ENCODE measurements around the gene AZU1.
A peak's percentile ranks its signal among the peaks of the same experiment; 100 is the strongest.

The AZU1 gene

DNA sequence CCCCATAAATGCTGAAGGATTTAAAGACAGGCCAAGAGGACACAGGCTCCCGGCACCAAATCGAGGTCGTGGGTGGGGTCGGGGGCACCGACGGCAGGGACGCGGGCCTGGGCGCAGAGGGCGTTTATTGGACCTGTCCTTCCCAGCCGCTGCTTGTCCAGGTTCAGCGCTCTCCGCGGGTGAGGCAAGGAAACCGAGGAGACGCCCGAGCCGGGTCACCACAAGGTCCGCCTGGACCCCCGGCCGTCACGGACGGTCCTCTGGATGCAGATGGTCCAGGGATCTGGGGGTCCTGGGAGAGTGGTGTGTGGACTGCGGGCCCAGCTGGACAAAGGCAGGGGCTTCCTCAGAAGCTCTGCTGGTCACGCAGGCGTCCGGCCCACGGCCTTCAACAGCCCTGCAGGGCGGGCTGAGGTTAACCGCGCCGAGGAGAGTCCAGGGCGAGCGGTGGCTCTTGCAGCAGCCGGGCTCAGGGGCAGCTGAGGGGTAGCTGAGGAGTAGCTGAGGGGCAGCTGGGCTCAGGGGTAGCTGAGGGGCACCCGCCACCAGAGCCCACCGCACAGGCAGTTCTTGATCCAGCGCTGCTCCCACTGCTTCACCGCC is 40.3 kb downstream of the AZU1 start:
- Histone ChIP-seq H3K27me3 (ENCODE audit: control insufficient read depth in 1 of 2, insufficient read depth in 2 of 2, low read length in 2 of 2) (no peaks in the 10 kb centered on the region), H3K4me1 (ENCODE audit: control insufficient read depth in 1 of 2, insufficient read depth in 2 of 2, low read length in 2 of 2) (peaks cover 0 to 10% of the 10 kb centered on the region in 2 donors), H3K9ac (ENCODE audit: low read depth in 1 of 2, low read length in 2 of 2) (no peak overlapping the region), H3K9me3 (ENCODE audit: control insufficient read depth in 1 of 2, low read length in 2 of 2) (no peaks in the 10 kb centered on the region), H3K4me3 (ENCODE audit: low read depth in 1 of 2, low read length in 2 of 2) (no peak overlapping the region), H3K27ac (ENCODE audit: low read depth, low read length) (no peak overlapping the region), H3K36me3 (ENCODE audit: control insufficient read depth in 1 of 2, insufficient read depth in 2 of 2, low read length in 2 of 2) (peaks cover 19 to 30% of the 10 kb centered on the region in 2 donors)

- H3K36me3 ChIP-seq (ENCODE audit: control insufficient read depth in 1 of 2, insufficient read depth in 2 of 2, low read length in 2 of 2), result peaks cover 19 to 30% of the 10 kb centered on the region in 2 donors
- H3K4me3 ChIP-seq (ENCODE audit: low read depth in 1 of 2, low read length in 2 of 2), result no peak overlapping the region
- no peaks in the 10 kb centered on the region for H3K9me3 ChIP-seq (ENCODE audit: control insufficient read depth in 1 of 2, low read length in 2 of 2)
- peaks cover 0 to 8% of the 10 kb centered on the region in 2 donors for H3K4me1 ChIP-seq (ENCODE audit: control insufficient read depth in 1 of 2, insufficient read depth in 2 of 2, low read length in 2 of 2)
- H3K27me3 ChIP-seq (ENCODE audit: control insufficient read depth in 1 of 2, insufficient read depth in 2 of 2, low read length in 2 of 2), result no peaks in the 10 kb centered on the region
- H3K9ac ChIP-seq (ENCODE audit: low read depth in 1 of 2, low read length in 2 of 2), result no peak overlapping the region
- peak overlapping the region; percentile 70 for H3K27ac ChIP-seq (ENCODE audit: low read depth, low read length)
These were observed 41.0 kb downstream of the AZU1 start for GRCh38 chr19:868458-869244.

- Histone ChIP-seq H3K4me1 (ENCODE audit: control insufficient read depth in 1 of 2, insufficient read depth in 2 of 2, low read length in 2 of 2) (peaks cover 0 to 4% of the 10 kb centered on the region in 2 donors), H3K9me3 (ENCODE audit: control insufficient read depth in 1 of 2, low read length in 2 of 2) (no peaks in the 10 kb centered on the region), H3K36me3 (ENCODE audit: control insufficient read depth in 1 of 2, insufficient read depth in 2 of 2, low read length in 2 of 2) (peaks cover 19 to 33% of the 10 kb centered on the region in 2 donors), H3K9ac (ENCODE audit: low read depth in 1 of 2, low read length in 2 of 2) (no peak overlapping the region), H3K4me3 (ENCODE audit: low read depth in 1 of 2, low read length in 2 of 2) (no peak overlapping the region), H3K27me3 (ENCODE audit: control insufficient read depth in 1 of 2, insufficient read depth in 2 of 2, low read length in 2 of 2) (no peaks in the 10 kb centered on the region), H3K27ac (ENCODE audit: low read depth, low read length) (peak overlapping the region; percentile 70)
These were observed 41.9 kb downstream of the AZU1 start for GRCh38 chr19:869245-870177.

DNA sequence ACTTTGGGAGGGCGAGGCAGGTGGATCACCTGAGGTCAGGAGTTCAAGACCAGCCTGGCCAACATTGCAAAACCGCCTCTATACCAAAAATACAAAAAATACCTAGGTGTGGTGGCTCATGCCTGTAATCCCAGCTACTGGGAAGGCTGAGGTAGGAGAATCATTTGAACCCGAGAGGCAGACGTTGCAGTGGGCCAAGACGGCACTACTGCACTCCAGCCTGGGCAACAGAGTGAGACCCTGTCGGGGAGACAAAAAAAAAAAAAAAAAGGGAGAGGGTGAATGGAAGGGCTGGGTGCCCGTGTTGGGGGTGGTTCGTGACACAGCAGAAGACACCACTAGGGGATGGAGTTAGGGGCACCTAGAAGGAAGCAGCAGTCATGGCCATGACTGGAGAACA is 42.7 kb downstream of the AZU1 start:
- peaks cover 19 to 36% of the 10 kb centered on the region in 2 donors for H3K36me3 ChIP-seq (ENCODE audit: control insufficient read depth in 1 of 2, insufficient read depth in 2 of 2, low read length in 2 of 2)
- no peak overlapping the region for H3K4me3 ChIP-seq (ENCODE audit: low read depth in 1 of 2, low read length in 2 of 2)
- no peak overlapping the region for H3K9ac ChIP-seq (ENCODE audit: low read depth in 1 of 2, low read length in 2 of 2)
- H3K9me3 ChIP-seq (ENCODE audit: control insufficient read depth in 1 of 2, low read length in 2 of 2), result no peaks in the 10 kb centered on the region
- peaks cover 0 to 4% of the 10 kb centered on the region in 2 donors for H3K4me1 ChIP-seq (ENCODE audit: control insufficient read depth in 1 of 2, insufficient read depth in 2 of 2, low read length in 2 of 2)
- no peaks in the 10 kb centered on the region for H3K27me3 ChIP-seq (ENCODE audit: control insufficient read depth in 1 of 2, insufficient read depth in 2 of 2, low read length in 2 of 2)
- no peak overlapping the region for H3K27ac ChIP-seq (ENCODE audit: low read depth, low read length)

DNA sequence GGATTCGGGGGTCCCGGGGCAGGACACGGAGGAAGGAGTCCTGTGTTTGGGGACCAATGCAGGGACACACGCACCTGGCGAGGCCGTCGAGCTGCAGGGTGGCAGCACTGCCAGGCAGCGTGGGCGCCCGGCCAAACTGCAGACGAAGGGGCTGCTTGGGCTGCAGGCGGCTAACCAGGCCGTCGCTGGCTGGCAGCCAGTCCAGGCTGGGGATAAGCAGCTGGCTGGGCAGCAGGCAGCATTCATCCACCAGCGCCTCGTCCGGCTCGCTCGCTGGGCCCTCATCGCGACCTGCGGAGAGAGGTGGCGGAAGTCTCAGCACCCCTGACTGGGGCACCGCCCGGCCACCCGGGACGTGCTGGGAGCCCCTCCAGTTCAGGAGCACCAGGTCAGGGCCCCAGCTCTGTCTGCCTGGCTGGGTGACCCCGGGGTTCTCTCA is 43.3 kb downstream of the AZU1 start:
- peaks cover 19 to 42% of the 10 kb centered on the region in 2 donors for H3K36me3 ChIP-seq (ENCODE audit: control insufficient read depth in 1 of 2, insufficient read depth in 2 of 2, low read length in 2 of 2)

DNA sequence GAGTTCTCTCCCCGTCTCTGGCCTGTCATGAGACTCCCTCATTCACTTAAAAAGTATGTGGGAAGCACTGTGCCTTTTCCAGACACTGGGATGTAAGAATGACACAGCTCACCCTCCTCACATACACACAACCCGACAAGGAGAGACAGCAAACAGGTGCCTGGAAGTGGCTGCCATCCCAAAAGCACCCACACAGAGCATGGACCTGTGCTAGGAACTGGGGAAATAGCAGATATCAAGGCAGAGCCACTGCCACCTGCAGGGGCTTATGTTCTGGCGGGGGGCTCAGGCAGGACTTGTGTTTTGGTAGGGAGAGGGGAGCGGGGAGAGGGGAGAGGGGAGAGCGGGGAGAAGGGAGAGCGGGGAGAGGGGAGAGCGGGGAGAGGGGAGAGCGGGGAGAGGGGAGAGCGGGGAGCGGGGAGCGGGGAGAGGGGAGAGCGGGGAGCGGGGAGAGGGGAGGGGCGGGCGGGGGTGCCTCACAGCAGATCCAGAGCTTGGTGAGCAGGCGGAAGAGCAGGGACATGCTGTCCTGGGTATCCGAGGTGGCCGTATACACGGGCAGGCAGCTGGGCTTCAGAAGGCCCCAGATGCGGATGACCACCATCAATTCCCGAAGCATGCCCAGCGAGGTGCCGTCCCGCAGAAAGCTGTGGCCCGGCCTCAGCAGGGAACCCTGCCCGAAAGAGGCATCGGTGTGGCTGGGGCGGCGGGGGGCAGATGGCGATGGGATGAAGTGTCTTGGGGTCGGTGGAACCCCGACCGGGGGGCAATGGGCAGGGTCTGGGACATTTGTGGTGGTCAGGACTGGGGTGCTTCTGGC is 44.0 kb downstream of the AZU1 start:
- Histone ChIP-seq H3K27ac (ENCODE audit: low read depth, low read length) (peak overlapping the region; percentile 14), H3K4me3 (ENCODE audit: low read depth in 1 of 2, low read length in 2 of 2) (no peak overlapping the region), H3K9me3 (ENCODE audit: control insufficient read depth in 1 of 2, low read length in 2 of 2) (no peaks in the 10 kb centered on the region), H3K27me3 (ENCODE audit: control insufficient read depth in 1 of 2, insufficient read depth in 2 of 2, low read length in 2 of 2) (no peaks in the 10 kb centered on the region), H3K9ac (ENCODE audit: low read depth in 1 of 2, low read length in 2 of 2) (no peak overlapping the region), H3K4me1 (ENCODE audit: control insufficient read depth in 1 of 2, insufficient read depth in 2 of 2, low read length in 2 of 2) (peaks cover 0 to 4% of the 10 kb centered on the region in 2 donors), H3K36me3 (ENCODE audit: control insufficient read depth in 1 of 2, insufficient read depth in 2 of 2, low read length in 2 of 2) (peaks cover 19 to 45% of the 10 kb centered on the region in 2 donors)

More for the DNA sequence above, 43.3 kb downstream of the AZU1 start:
- Histone ChIP-seq H3K4me3 (ENCODE audit: low read depth in 1 of 2, low read length in 2 of 2) (no peak overlapping the region), H3K9me3 (ENCODE audit: control insufficient read depth in 1 of 2, low read length in 2 of 2) (no peaks in the 10 kb centered on the region), H3K9ac (ENCODE audit: low read depth in 1 of 2, low read length in 2 of 2) (no peak overlapping the region), H3K4me1 (ENCODE audit: control insufficient read depth in 1 of 2, insufficient read depth in 2 of 2, low read length in 2 of 2) (peaks cover 0 to 4% of the 10 kb centered on the region in 2 donors), H3K27me3 (ENCODE audit: control insufficient read depth in 1 of 2, insufficient read depth in 2 of 2, low read length in 2 of 2) (no peaks in the 10 kb centered on the region), H3K27ac (ENCODE audit: low read depth, low read length) (no peak overlapping the region)

GRCh38 chr19:872266-872951 is 44.8 kb downstream of the AZU1 start:
- Histone ChIP-seq H3K4me1 (ENCODE audit: control insufficient read depth in 1 of 2, insufficient read depth in 2 of 2, low read length in 2 of 2) (peaks cover 0 to 4% of the 10 kb centered on the region in 2 donors), H3K9me3 (ENCODE audit: control insufficient read depth in 1 of 2, low read length in 2 of 2) (no peaks in the 10 kb centered on the region), H3K36me3 (ENCODE audit: control insufficient read depth in 1 of 2, insufficient read depth in 2 of 2, low read length in 2 of 2) (peaks cover 19 to 50% of the 10 kb centered on the region in 2 donors), H3K27me3 (ENCODE audit: control insufficient read depth in 1 of 2, insufficient read depth in 2 of 2, low read length in 2 of 2) (no peaks in the 10 kb centered on the region), H3K4me3 (ENCODE audit: low read depth in 1 of 2, low read length in 2 of 2) (no peak overlapping the region), H3K27ac (ENCODE audit: low read depth, low read length) (peak overlapping the region; percentile 56), H3K9ac (ENCODE audit: low read depth in 1 of 2, low read length in 2 of 2) (no peak overlapping the region)

DNA sequence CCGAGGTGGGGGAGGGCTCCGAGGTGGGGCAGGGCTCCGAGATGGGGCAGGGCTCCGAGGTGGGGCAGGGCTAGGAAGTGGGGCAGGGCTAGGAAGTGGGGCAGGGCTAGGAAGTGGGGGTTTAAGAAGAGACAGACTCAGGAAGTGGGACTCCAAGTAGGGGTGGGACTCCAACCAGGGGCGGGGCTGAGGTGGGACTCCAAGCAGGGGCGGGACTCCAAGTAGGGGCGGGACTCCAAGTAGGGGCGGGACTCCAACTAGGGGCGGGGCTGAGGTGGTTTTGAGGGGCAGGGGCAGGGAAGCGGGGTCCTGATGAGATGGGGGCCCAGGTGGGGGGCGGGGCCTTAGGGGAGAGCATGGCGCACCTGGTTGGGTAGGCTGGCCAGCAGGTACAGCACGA is 45.4 kb downstream of the AZU1 start:
- Histone ChIP-seq H3K9ac (ENCODE audit: low read depth in 1 of 2, low read length in 2 of 2) (no peak overlapping the region), H3K27me3 (ENCODE audit: control insufficient read depth in 1 of 2, insufficient read depth in 2 of 2, low read length in 2 of 2) (no peaks in the 10 kb centered on the region), H3K36me3 (ENCODE audit: control insufficient read depth in 1 of 2, insufficient read depth in 2 of 2, low read length in 2 of 2) (peaks cover 13 to 49% of the 10 kb centered on the region in 2 donors), H3K9me3 (ENCODE audit: control insufficient read depth in 1 of 2, low read length in 2 of 2) (no peaks in the 10 kb centered on the region), H3K4me3 (ENCODE audit: low read depth in 1 of 2, low read length in 2 of 2) (no peak overlapping the region), H3K27ac (ENCODE audit: low read depth, low read length) (no peak overlapping the region), H3K4me1 (ENCODE audit: control insufficient read depth in 1 of 2, insufficient read depth in 2 of 2, low read length in 2 of 2) (peaks cover 0 to 4% of the 10 kb centered on the region in 2 donors)

DNA sequence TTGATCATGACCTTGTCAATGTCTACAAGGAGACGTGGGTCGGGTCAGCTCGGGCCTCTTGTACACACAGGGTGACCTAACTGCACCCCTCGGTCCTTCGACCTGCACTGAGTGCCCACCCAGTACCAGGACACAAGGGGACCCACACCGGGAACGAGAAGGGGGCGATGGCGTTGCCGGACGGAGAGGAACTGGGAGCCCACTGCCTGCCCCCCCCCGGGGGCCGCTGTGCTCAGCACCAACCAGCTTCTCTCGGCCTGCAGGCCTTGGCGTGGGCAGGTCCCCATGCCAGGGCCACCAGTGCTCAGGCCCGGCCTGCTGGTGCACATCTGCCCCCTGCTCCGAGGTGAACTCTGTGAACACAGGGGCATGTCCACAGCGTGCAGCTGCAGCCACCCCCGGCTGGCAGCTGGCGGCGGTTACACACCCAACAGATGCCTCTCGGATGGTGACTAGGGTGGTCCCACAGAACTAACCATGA is 46.0 kb downstream of the AZU1 start:
- no peaks in the 10 kb centered on the region for H3K27me3 ChIP-seq (ENCODE audit: control insufficient read depth in 1 of 2, insufficient read depth in 2 of 2, low read length in 2 of 2)
- no peak overlapping the region for H3K4me3 ChIP-seq (ENCODE audit: low read depth in 1 of 2, low read length in 2 of 2)
- H3K27ac ChIP-seq (ENCODE audit: low read depth, low read length), result no peak overlapping the region
- H3K9ac ChIP-seq (ENCODE audit: low read depth in 1 of 2, low read length in 2 of 2), result no peak overlapping the region
- peaks cover 11 to 44% of the 10 kb centered on the region in 2 donors for H3K36me3 ChIP-seq (ENCODE audit: control insufficient read depth in 1 of 2, insufficient read depth in 2 of 2, low read length in 2 of 2)
- H3K4me1 ChIP-seq (ENCODE audit: control insufficient read depth in 1 of 2, insufficient read depth in 2 of 2, low read length in 2 of 2), result peaks cover 0 to 4% of the 10 kb centered on the region in 2 donors
- H3K9me3 ChIP-seq (ENCODE audit: control insufficient read depth in 1 of 2, low read length in 2 of 2), result no peaks in the 10 kb centered on the region

All from duodenal mucosa (tissue), 2 donors.